DMS 273 (cell line): ENCODE results near the gene B3GAT1.
"Not testable (repeated sequence)": the region's sequence is repeated elsewhere in the genome, so short reads cannot be mapped to it uniquely, and the experiment has no call there.

Experiments used
- DNase-seq: peaks from one replicate; lab custom pipeline; 2025; ENCODE audit not compliant: unreplicated experiment; lab: John Stamatoyannopoulos, UW

B3GAT1 gene

DNA sequence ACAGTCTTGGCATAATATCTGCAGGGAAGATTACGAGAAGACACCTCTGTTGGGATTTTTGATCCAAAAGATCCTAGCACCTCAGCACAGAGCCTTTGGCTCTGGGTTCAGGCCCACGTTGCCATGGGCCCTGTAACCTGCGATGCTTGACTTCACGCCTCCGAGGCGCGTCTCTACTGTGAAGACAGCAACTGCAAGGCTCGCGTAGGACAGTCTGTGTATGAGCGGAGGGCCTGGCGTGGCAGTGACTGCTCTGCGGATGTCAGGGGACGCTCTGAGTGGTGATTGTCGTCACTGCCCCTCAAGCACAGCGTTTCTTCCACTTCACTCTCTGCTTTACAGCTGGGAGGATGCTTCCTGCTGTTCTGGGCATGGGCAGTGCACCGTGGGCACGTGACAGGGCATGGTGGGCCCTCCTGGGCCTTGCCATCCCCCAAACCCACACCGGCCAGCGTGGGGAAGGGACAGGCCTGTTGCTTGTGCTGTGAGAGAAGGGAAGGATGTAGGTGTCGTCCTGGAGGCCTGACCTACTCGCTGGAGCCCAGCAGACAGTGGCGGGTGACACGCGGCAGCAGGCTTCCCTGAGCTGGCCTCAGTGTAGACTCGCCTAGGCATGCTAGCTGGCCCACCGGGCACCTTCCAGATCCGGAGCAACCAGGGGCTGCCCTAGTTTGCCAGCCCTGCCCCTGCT is 53.7 kb downstream of the B3GAT1 start:
- DNase-seq = no peak

DNA sequence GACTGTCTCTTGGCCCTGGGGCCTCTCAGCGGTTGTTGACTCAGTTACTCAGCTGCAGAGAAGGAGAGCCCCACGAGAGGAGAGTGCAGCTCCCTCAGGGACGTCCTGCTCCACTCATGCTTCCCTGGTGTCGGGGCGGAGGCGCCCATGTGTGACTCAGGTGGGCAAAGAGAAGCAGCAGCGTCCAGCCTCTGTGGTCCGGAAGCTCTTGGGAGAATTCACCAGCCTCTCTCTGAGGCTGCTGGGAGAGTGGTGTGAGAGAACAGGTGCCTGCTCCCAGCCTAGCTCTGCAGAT is 54.5 kb downstream of the B3GAT1 start:
- no peak for DNase-seq

DNA sequence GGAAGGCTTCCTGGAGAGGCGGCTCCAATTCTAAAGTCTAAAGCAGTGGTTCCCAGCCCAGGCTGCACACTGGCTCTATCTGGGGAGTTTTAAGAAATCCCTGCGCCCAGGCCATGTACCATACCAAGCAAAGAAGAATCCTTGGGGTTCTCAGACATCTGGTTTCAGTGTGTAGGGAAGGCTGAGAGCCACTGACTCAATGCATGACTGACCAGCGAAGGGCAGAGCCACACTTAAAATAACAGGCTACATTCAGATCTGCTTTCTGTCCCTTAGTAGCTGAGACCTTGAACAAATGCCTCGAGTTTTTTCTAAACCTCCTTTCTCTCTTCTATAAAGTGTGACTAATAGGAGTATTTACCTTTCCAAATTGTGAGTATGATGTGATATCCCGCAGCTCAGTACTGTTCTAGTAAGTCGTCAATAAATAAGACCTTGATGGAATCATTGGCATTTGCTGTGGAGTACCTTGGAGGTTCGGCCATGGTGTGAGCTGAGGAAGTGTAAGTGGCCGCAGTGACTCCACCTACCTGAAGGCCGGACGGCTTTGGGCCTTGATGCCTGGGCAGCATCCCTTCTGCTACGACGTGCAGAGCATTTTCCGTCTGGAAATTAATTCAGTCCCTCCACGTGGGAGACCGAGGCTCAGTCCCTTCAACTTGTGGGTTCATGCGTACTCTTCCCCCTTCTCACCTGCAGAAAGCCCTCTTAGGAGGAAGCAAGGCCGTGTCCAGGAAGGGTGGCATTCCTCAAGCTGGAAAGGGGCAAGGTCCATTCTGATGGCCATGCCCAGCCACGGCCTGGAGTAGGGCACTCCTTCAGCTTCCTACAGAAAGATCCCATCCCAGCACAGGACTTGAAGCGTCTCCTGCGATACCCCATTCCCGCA is 55.1 kb downstream of the B3GAT1 start:
- DNase-seq = no peak

DNA sequence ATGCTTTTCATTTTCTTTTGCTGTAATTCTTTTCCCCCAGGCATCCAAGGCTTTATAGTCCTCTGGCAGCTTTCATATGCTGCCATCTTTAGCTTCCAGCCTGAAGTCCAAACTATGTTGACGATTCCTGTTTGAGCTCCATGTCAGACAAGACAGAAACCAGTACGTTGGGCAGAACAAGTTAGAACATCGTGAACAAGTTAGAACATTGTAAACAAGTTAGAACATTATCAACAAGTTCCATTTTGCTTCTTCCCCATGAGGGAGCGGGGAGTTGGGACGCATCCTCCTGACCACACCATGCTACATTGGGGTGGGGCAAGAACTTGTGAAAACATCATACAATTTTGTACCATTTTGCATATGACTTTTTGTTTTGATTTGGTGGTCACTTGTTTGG is 56.4 kb downstream of the B3GAT1 start:
- DNase-seq = no peak

DNA sequence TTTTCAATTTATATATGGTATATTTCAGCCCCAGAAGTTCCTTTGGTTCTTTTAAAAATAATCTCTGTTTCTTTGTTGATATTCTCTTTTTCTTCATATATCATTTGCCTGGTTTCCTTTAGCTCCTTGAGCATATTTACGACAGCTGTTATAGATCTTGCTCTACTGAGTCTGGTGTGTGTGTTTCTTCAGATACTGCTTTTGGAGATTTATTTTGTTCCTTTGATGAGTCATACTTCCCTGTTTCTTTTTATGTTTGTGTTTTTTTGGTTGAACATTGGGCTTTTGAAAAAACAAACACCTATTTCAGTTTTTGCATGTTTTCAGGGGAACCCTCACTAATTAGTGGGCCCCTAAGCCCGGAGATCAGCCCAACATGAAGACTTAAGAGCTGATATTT is 56.9 kb downstream of the B3GAT1 start:
- no peak for DNase-seq

DNA sequence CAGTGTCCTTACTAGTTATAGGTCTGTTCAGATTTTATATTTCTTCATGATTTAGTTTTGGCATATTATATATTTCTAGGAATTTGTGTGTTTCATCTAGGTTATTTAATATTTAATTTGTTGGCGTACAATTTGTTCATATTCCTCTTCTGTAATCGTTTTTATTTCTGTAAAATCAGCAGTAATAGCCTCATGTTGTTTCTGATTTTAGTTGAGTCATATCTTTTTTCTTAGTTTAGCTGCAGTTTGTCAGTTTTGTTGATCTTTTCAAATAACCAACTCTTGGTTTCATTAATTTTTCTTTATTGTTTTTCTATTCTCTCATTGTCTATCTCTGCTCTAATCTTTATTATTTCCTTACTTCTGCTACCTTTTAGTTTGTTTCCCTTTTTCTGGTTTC is 59.9 kb downstream of the B3GAT1 start:
- DNase-seq = no peak

DNA sequence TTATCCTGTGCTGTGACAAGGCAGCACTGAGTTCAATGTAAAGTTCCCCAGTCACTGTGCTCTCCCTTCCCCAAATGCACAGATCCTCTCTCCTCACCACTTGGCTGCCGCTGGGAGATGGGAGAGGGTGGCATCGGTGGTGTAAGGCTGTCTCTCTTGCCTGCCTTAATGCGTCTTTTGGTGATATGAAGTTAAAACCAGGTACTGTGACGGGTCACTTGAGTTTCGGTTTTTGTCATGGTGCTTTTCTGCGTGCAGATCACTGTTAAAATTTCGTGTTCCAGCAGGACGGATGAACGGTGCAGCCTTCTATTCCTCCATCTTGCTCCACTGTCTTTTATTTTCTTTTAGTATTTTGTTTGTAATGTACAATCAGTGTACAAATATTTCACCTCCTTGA is 61.7 kb downstream of the B3GAT1 start:
- DNase-seq = no peak

DNA sequence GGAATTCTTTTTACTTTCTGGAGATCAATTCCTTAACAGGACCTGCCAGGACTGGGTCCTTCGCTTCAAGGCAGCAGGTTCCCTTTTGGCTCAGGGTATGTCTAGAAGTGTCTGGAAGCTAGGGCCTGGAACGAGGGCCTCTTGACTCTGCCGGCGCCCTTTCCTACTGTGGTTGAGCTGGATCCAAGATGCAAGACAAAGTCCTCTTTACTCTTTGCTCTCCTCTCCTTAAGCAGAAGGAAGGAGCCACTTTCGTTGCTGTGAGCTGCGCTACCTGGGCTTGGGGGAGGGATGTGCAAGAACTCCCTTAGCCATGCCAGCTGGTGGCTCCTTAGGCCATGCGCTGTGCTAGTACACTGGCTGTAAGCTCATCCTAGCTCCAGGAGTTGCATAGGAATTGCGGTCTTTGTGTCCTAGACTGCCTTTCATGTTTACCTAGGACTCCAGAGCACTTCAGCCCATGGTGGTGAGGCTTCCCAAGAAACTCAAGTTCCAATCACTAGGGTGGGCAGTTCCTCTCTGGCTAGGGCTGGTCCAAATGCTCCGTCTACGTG is 62.2 kb downstream of the B3GAT1 start:
- DNase-seq = no peak

DNA sequence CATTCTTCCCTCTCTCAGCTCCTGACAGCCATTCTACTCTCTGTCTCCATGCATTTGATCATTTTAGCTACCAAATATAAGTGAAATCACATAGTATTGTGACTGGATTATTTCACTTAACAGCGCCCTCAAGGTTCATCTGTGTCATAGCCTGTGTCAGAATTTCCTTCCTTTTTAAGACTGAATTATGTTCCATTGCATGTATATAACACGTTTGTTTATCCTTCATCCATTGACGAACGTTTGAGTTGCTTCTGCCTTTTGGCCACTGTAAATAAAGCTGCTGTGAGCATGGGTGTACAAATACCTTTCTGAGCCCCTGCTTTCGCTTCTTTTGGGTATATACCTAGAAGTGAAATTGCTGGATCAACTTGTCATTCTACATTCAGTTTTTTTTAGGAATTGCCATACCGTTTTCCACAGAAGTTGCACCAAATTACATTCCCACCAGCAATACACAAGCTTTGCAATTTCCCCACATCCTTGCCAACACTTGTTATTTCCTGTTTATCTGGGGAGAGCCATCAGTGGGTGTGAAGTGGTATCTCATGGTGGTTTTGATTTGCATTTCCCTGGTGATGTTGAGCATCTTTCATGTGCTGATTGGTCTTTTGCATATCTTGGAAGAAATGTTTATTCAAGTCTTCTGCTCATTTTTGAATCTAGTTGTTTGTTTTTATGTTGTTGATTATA is 62.8 kb downstream of the B3GAT1 start:
- no peak for DNase-seq

DNA sequence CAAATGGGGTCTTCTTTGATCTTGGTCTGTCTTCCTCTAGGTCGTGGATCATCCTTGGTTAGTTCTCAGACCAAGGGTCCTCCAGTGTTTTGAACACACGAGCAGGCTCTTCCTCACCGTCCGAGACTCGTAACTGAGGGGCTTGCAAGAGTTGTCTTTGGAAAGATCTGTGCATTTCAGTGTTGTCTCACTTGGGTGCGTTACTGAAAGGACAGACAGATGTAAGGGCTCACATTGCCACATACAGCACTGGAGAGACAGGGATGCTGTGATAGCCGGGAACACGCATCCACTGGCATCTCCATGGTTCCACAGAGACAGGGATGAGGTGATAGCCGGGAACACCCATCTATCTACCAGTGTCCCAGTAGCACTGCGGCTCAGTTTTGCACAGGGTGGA is 64.6 kb downstream of the B3GAT1 start:
- no peak for DNase-seq

DNA sequence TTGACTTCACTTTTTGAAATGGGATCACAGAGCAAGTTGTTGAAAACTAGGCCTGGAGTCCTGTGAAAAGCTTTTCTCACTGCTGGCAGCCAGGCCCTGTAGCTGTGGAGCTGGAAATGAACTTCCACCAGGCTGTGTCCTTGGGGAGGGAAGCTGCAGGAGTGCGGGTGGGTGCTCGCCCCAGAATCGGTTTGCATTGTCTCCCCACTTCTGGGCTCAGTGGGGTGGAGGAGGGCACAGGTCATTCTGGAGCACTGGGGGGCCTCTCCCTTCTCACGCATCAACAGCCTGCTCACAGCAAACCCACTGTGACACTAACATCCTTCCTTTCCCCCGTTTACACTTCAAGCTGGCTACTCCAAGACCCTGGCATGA is 65.1 kb downstream of the B3GAT1 start:
- no peak for DNase-seq

DNA sequence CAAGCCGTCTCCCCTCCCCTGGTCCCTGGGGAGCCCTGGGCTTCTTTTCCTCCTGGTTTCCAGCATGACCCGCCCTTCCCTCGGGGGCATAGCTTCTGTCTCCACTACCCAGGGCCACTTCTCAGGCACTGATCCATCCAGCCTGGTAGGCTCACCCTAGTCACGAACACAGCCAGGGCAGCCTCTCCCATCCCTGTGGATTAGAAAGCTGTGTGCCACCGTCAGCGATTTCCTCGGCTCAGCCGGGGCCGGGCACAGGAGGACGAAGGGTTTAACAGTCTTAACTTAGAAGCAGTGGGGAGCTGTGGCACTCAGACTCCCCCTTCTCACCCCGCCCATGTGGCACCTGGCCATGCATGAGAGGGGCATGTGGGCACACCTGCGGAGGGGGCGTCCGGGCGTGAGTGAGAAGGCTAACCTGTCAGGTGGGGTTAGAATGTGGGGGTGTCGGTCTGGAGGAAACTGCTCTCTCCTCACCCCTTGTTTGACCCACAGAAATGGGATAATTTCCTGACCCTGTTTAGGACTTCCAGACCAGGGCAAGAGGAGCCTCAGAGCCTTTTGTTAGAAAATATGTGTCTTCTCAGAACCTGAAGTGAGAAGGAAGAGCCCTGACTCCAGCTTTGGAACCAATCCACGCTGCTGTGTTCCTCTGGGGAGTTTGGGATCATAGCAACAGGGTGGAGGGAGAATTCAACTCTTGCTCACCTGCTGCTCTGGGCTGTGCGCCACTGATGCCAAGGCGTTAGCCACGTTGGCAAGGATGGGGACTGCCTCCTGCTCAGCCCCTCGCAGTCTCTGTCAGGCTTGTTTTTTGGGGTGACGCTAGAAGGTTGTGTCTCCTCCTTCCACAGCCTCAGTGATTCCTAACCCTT is 65.7 kb downstream of the B3GAT1 start:
- DNase-seq = no peak

DNA sequence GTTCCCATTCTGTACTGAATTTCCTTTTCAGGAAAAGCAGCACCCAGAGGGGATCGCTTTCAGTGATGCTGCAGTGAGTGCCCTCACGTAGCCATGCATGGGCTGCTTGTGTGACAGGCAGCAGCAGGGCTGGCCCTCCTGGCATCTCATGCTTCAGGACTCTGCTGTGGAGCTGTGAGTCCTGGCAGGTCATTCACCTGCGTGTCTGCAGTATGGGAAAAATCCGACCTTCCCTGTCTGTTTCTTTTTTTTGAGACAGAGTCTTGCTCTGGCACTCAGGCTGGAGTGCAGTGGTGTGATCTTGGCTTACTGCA is 66.8 kb downstream of the B3GAT1 start:
- DNase-seq = no peak

DNA sequence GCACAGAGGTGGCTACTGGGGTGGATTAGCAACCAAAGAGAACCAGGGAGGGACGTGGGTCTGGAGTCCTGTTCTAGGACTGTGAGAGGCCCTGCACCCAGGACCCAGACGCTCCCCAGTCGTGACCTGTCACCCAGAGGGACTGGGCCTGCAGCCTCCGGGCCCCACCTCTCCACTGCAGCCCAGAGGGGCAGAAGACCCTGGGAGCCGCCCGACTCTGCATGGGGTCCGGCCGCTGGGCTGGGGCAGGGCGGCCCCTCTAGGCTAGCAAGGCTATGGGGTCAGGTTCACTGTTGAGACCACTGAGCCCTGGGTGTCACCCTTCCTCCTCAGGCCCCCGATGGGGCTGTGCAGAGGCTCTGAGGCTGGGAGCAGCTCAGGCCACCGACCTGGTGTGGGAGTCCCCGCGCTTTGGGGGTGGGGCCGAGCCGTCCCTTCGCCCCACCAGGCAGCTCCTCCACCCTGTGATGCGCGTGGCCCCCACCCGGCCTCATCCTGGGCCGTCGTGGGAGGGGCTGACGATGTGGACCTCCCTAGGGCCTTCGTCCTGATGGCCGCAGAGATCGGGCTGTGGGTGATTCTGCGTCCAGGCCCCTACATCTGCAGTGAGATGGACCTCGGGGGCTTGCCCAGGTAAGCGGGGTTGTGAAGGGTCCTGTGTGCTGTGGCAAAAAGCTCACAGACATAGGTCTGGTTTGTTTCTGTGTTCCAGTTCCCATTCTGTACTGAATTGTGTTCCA is 67.4 kb downstream of the B3GAT1 start:
- not testable (repeated sequence) for DNase-seq

DNA sequence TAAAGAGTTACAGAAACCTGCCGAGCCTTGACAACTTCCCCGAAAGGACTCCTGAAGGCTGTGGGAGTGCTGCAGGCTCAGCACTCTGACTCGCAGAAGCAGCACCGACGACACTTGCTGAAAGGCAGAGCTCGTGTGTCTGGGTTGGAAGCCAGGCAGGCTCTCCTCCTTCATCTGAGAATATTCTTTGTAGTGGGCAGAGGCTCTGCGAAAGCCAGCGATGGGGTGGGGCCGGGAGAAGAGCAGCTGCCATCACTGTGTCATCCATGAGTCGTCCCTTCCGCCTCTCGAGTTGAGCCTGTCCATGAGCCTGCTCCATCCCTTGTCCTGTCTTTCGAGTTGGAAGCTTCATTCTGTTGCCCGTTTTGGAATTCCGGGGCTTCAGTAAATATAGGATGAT is 68.4 kb downstream of the B3GAT1 start:
- DNase-seq = no peak

DNA sequence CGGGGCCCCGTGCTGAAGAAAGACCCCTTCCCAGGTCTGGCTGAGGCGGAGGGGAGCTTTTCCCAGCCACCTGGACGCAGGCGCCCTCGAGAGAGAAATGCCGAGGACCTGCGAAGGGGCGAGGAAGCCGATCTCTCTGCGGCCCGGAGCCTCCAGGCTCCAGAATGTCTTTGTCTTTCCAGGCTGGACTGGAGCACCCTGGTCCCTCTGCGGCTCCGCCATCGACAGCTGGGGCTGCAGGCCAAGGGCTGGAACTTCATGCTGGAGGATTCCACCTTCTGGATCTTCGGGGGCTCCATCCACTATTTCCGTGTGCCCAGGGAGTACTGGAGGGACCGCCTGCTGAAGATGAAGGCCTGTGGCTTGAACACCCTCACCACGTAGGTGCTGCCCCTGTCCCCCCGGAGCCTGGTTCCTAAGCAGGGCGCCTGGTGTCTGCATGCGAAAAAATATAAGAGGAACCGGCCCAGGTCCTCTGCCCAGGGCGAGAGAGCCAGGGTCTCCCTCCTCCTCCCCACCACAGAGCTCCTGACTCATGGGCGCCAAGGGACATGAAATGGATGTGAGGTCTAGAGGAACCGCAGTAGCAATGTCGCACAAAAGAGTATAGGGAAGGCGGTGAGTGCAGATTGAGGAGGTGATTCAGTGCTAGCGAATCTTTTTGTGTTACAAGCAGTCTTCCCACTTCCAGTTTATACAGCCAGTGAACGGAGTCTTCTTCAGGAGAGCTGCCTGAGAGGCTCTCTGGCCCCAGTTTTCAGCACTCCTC is 69.3 kb downstream of the B3GAT1 start:
- DNase-seq = no peak

DNA sequence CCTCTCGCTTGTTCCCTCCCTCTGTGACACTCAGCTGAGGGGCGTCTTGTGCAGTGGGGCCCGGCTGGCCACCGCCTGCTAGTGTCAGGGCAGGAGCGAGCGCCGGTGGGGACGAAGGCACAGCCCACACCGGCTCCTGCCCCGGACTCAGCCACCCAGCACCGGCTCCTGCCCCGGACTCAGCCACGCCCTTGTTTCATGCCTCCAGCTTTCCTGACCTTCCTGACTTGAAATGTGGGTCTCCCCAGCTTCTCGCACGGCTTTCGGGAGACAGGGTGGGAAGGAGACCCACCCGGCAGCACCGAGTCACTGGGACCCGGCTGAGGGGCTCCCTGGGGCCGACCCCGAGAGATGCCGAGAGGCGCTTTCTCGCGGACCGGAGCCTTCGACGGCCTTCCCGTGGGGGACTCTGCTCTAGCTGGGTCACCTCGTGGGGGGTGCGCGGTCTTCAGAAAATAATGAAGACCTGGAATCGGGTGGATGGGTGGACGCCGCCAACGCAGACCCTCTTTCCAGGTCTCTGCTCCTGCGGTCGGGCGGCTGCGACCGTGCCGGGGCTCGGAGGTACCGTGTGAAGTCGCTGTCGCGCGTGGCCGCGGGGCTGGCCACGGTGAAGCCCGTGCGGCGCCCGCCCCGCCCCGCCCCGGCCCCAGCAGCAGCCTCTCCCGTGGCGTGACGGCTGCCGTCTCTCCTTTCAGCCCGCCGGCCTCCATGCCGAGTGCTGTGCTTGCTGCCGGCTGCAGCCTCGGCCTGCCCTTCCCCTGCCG is 70.1 kb downstream of the B3GAT1 start:
- DNase-seq = no peak

DNA sequence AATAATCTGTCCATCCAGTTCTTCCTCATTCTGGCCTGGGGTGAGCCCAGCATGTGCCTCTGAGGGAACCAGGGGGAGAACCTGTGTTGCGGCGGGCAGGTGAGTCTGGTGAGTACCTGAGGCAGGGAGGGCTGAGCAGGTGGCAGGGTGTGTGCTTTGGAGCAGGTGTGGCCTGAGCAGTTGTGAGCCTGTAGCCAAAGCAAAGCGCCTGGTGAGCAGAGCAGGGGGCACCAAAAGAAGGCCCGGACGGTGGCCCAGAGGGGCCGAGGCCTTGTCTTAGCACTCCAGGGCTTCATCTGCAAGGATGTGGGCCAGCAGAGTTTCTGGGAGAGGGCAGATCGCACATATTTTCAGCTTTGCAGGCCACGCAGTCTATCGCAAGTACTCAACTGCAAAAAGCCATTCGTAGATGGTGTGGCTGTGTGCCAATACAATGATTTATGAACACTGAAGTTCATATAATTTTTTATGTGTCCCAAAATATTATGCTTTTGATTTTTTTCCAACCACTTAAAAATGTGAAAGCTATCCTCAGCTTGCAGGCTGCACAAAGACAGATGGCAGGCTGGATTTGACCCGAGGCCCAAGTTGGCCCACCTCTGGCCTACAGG is 71.6 kb downstream of the B3GAT1 start:
- no peak for DNase-seq

DNA sequence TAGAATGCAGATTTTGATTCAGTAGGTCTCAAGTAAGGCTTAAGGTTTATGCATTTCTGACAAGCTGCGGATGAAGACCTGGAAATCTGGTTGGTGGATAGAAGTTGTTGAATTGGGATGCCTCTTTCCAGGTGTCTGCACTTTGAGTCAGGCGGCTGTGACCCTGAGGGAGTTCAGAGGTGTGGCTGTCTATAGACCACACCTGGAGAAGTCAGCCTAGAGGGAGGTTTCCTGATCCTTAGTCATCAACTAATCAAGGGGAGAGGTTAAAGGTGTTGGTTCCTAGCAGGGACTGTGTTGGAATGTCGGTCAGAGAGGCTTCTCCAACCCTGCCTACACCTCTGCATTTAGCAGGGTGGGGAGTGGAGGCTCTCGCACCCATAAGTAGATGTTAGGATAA is 72.3 kb downstream of the B3GAT1 start:
- DNase-seq = no peak
